ELR (cell line): ENCODE data around the gene SPAST.
"Not testable (repeated sequence)": the region's sequence is repeated elsewhere in the genome, so short reads cannot be mapped to it uniquely, and the experiment has no call there.

Experiments used
- DNase-seq: peaks from one replicate; pipeline ENCODE4 v3.0.0-alpha.2; 2015; ENCODE audit warnings: low read depth

SPAST gene

GRCh38 chr2:32063310-32064020 is at the start of gene SPAST:
Gene SPAST (plus strand): TSS chr2:32063556. CDS start chr2:32063832, 276 bp downstream.
- DNase-seq: peak; percentile 95

GRCh38 chr2:32018789-32019482 is 44.4 kb upstream of the SPAST start:
- not testable (repeated sequence) for DNase-seq

DNA sequence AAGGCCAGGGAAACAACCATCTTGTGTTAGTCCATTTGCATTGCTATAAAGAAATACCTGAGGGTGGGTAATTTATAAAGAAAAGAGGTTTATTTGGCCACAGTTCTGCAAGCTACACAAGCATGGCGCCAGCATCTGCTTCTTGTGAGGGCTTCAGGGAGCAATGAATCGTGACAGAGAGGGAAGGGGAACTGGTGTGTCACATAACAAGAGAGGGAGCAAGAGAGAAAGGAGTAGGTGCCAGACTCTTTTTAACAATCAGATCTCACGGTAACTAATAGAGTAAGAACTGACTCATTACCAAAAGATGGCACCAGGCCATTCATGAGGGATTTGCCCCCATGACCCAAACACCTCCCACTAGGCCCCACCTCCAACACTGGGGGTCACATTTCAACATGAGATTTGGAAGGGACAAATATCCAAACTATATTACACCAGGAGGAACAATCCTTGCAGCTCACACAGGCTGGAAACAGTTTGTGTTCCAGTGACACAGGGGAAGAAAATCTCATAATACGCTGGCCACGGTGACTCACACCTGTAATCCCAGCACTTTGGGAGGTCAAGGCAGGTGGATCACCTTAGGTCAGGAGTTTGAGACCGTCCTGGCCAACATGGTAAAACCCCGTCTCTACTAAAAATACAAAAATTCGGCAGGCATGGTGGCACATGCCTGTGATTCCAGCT is 29.0 kb upstream of the SPAST start:
- DNase-seq: peak; percentile 45

GRCh38 chr2:32039447-32040219 is 23.7 kb upstream of the SPAST start, which contains the start of gene DPY30:
Gene DPY30 (minus strand): TSS chr2:32039805. CDS start chr2:32039456, 349 bp downstream.
- DNase-seq: peak; percentile 93

DNA sequence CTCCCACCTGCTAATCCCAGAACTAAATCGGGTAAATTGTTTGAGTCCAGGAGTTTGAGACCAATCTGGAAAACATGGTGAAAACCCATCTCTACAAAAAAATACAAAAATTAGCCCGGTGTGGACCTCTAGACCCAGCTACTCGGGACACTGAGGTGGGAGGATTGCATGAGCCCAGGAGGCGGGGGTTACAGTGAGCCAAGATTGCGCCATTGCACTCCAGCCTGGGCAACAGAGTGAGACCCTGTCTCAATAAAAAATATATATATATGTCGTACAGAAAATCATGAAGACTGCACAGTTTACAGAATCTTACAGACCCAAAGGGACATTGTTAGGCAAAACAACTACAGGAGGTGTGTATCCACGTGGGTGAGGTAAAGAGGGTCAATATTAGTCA is 19.8 kb upstream of the SPAST start:
- no peak for DNase-seq

- no peak for DNase-seq
Observed at GRCh38 chr2:32051836-32052439, 11.4 kb upstream of the SPAST start.

GRCh38 chr2:32054583-32054982 is 8.8 kb upstream of the SPAST start:
- not testable (repeated sequence) for DNase-seq

DNA sequence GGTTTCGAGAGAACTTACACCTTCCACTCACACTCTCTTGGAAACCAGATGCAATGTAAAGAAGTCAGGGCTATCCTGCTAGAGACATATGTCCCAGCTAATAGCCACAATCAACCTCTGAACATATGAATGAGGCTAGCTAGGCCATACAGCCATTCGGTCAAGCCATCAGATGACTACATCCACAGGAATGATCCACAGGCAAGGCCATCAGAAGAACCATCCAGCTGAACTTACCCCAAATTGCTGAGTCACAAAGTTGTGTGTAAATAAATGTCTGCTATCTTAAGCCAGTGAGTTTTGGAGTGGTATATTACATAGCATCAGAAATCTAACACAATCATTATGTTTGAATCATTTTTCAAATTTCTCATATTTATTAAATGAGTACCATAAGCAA is 5.2 kb upstream of the SPAST start:
- peak; percentile 67 for DNase-seq

- DNase-seq: no peak
Observed at GRCh38 chr2:32060266-32060665, 3.1 kb upstream of the SPAST start.

GRCh38 chr2:32061430-32061829 is 1.9 kb upstream of the SPAST start:
- DNase-seq: no peak

- peak; percentile 43 for DNase-seq
Observed at GRCh38 chr2:32061973-32062861, 1.1 kb upstream of the SPAST start.

- DNase-seq: peak; percentile 15
Observed at GRCh38 chr2:32064021-32064601, 755 bp downstream of the SPAST start.

GRCh38 chr2:32064713-32065112 is 1.4 kb downstream of the SPAST start:
- no peak for DNase-seq

- DNase-seq: no peak
Observed at GRCh38 chr2:32067549-32067948, 4.2 kb downstream of the SPAST start.

DNA sequence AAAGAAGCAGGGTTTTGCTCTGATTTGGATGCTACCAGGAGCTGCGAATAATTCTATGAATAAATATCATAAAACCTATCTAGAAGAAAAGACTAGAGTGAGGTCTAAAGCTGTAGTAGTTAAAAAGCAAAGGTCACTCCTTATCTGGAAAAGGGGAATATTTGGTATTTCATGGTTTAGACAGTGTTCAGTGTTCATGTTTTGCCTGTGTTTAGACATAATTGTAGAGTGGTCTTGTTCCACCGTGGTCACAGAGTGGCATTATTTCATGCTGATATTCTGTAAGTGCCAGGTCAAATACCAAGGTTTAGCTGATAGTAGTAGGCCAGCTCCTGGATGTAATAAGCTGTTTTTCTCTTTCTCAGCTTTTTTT is 10.8 kb downstream of the SPAST start:
- no peak for DNase-seq

DNA sequence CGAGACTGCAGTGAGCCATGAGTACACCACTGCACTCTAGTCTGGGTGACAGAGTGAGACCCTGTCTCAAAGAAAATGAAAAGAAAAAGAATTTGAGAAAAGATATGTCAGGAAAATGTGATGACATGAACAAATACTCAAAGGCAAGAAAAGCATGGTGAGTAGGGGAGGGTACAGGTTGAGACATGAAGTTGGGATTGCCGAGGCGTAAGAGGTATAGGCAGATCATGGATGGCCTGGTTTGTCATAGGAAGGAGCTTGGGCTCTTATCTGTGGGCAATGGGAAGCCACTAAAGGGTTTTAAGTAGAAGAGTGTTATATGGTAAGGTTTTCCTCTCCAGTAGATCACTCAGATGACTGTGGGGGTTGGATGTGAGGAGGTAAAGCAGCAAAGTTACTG is 32.3 kb downstream of the SPAST start:
- no peak for DNase-seq

- DNase-seq: no peak
Observed at GRCh38 chr2:32108111-32108510, 44.8 kb downstream of the SPAST start.

GRCh38 chr2:32118055-32118454 is 54.7 kb downstream of the SPAST start:
- no peak for DNase-seq

- DNase-seq: no peak
Observed at GRCh38 chr2:32119161-32119560, 55.8 kb downstream of the SPAST start.

- no peak for DNase-seq
Observed at GRCh38 chr2:32124660-32125059, 61.3 kb downstream of the SPAST start.
